ENCODE data around the gene GNA12. TPM values are rescaled to one million over a fixed set of nuclear protein-coding genes. Genes with fewer than 3 reads are reported as not detected.

The GNA12 gene
- total and polyA plus RNA-seq, 8 donors, result 2.0 to 54.6 (median 22.0) TPM

GRCh38 chr7:2864999-2865670, 21.0 kb upstream of the GNA12 start:
- intact Hi-C loops (cut with DNase I; ENCODE audit: low total_unique reads), result no loop called here
- 51 to 57% (median 54%) methylated on average over 15 to 17 of the region's 17 CpGs for WGBS, 5 donors
- Histone ChIP-seq H3K27ac (peak overlapping the region in 3 of 5 donors; percentile 86 to 96 (median 93)), H3K4me3 (no peak overlapping the region), H3K36me3 (no peaks in the 10 kb centered on the region), H3K4me1 (peaks cover 21 to 33% (median 27%) of the 10 kb centered on the region in 4 donors), H3K27me3 (no peaks in the 10 kb centered on the region), H3K9me3 (no peaks in the 10 kb centered on the region)
- TF ChIP-seq CTCF (IDR thresholded peaks at IDR 0.05) (peak in 5 of 7 experiments; percentile 81 to 93 (median 88)), EP300 (IDR thresholded peaks at IDR 0.05) (no peak)
- DNase-seq, result peak; percentile 76 to 90

- Histone ChIP-seq H3K36me3 (no peaks in the 10 kb centered on the region), H3K27me3 (no peaks in the 10 kb centered on the region), H3K4me1 (peaks cover 21 to 35% (median 28%) of the 10 kb centered on the region in 4 donors), H3K9me3 (no peaks in the 10 kb centered on the region), H3K27ac (peak overlapping the region; percentile 85 to 96 (median 89)), H3K4me3 (peak overlapping the region in 1 of 4 donors; percentile 4)
- TF ChIP-seq POLR2A (IDR thresholded peaks at IDR 0.05), result no peak
- TF ChIP-seq EP300 (IDR thresholded peaks at IDR 0.05), result no peak
- no peak for TF ChIP-seq CTCF (IDR thresholded peaks at IDR 0.05)
- TF ChIP-seq POLR2AphosphoS5 (IDR thresholded peaks at IDR 0.05), result no peak
- no peak for DNase-seq
- WGBS, 5 donors, result 85 to 90% (median 88%) methylated on average over 12 of the region's 12 CpGs
- intact Hi-C loops (cut with DNase I; ENCODE audit: low total_unique reads), result no loop called here
These were observed 20.3 kb upstream of the GNA12 start for GRCh38 chr7:2864204-2864985.

GRCh38 chr7:2863461-2864066, 19.5 kb upstream of the GNA12 start:
- TF ChIP-seq POLR2AphosphoS5 (IDR thresholded peaks at IDR 0.05) (peak in 2 of 3 donors; percentile 82 to 92), EP300 (IDR thresholded peaks at IDR 0.05) (no peak), POLR2A (IDR thresholded peaks at IDR 0.05) (peak in 1 of 4 donors; percentile 12)
- H3K4me3 ChIP-seq, result peak overlapping the region in 1 of 4 donors; percentile 4
- H3K4me1 ChIP-seq, result peaks cover 21 to 35% (median 28%) of the 10 kb centered on the region in 4 donors
- no peaks in the 10 kb centered on the region for H3K9me3 ChIP-seq
- no peaks in the 10 kb centered on the region for H3K27me3 ChIP-seq
- WGBS, 5 donors, result 18 to 23% (median 20%) methylated on average over 16 to 18 of the region's 18 CpGs
- DNase-seq, result peak; percentile 83 to 92
- H3K27ac ChIP-seq, result peak overlapping the region; percentile 85 to 96 (median 89)
- intact Hi-C loops (cut with DNase I; ENCODE audit: low total_unique reads), result no loop called here
- no peaks in the 10 kb centered on the region for H3K36me3 ChIP-seq

- no peaks in the 10 kb centered on the region for H3K27me3 ChIP-seq
- peak overlapping the region; percentile 85 to 96 (median 89) for H3K27ac ChIP-seq
- peaks cover 21 to 35% (median 28%) of the 10 kb centered on the region in 4 donors for H3K4me1 ChIP-seq
- intact Hi-C loops (cut with DNase I; ENCODE audit: low total_unique reads), result no loop called here
- WGBS, 5 donors, result 85 to 91% (median 85%) methylated on average over 22 of the region's 22 CpGs
- no peaks in the 10 kb centered on the region for H3K9me3 ChIP-seq
- H3K36me3 ChIP-seq, result no peaks in the 10 kb centered on the region
- H3K4me3 ChIP-seq, result no peak overlapping the region
- TF ChIP-seq CTCF (IDR thresholded peaks at IDR 0.05) (no peak), POLR2AphosphoS5 (IDR thresholded peaks at IDR 0.05) (no peak), POLR2A (IDR thresholded peaks at IDR 0.05) (no peak), EP300 (IDR thresholded peaks at IDR 0.05) (no peak)
- no peak for DNase-seq
These were observed 18.8 kb upstream of the GNA12 start for GRCh38 chr7:2862831-2863361.

All from stomach (tissue), 9 donors.